ENCODE measurements around the gene ARL6IP4.

- TF ChIP-seq, protein P1, sequence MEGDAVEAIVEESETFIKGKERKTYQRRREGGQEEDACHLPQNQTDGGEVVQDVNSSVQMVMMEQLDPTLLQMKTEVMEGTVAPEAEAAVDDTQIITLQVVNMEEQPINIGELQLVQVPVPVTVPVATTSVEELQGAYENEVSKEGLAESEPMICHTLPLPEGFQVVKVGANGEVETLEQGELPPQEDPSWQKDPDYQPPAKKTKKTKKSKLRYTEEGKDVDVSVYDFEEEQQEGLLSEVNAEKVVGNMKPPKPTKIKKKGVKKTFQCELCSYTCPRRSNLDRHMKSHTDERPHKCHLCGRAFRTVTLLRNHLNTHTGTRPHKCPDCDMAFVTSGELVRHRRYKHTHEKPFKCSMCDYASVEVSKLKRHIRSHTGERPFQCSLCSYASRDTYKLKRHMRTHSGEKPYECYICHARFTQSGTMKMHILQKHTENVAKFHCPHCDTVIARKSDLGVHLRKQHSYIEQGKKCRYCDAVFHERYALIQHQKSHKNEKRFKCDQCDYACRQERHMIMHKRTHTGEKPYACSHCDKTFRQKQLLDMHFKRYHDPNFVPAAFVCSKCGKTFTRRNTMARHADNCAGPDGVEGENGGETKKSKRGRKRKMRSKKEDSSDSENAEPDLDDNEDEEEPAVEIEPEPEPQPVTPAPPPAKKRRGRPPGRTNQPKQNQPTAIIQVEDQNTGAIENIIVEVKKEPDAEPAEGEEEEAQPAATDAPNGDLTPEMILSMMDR (IDR thresholded peaks at IDR 0.05; ENCODE audit: insufficient read depth, low read length, poor library complexity, severe bottlenecking) = no peak
- TF ChIP-seq EZH2phosphoT487 (conservative IDR thresholded peaks at IDR 0.05; ENCODE audit: low read length) = no peak
Observed at GRCh38 chr12:122988612-122989212, 8.2 kb downstream of the ARL6IP4 start.
